VCaP (cell line): Measurements from ENCODE around the gene EML1.

Experiments used
- H3K27ac ChIP-seq: fragments of 450-650 bp; 2 replicates; pipeline ENCODE4 v1.5.1; 2017
- CTCF ChIP-seq: fragments of 450-650 bp; conservative IDR thresholded peaks from 2 replicates; pipeline ENCODE4 v1.5.1; 2017; ENCODE audit warnings: mild to moderate bottlenecking, moderate library complexity

Gene EML1

DNA sequence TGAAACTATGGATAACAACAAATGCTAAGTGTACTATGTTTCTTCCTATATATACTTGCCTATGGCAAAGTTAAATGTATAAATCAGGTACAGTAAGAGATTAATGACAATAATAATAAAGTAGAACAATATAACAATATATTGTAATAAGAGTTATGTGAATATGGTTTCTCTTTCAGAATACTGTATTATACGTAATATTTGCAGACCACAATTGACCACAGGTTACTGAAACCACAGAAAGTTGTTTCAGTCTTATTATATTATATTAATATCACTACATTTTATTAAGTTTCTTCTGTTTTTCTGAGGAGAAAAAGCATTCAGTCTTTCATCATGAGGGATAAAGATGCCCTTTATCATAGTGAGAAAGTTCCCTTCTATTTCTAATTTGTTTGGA lies 131.2 kb downstream of the EML1 start:
- H3K27ac ChIP-seq: no peak overlapping the region
- TF ChIP-seq CTCF: no peak

DNA sequence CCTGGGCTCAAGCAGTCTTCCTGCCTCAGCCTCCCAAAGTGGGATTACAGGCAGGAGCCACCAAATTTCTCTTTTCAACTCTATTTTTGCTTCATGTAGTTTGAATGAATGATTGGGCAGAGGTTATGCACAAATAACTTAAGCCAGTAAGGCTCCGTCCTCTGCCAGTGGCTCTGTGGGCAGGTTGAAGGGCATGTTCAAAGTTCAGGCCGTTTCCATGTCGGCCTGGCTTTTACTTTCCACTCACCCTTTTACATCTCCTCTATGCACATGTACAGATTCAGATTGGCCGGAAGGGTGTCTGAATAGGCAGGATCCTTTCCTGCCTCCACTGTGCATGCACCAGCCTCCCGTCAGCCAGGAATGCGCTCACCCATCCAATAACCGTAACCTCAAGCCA lies 132.3 kb downstream of the EML1 start:
- H3K27ac ChIP-seq: no peak overlapping the region
- TF ChIP-seq CTCF: no peak

DNA sequence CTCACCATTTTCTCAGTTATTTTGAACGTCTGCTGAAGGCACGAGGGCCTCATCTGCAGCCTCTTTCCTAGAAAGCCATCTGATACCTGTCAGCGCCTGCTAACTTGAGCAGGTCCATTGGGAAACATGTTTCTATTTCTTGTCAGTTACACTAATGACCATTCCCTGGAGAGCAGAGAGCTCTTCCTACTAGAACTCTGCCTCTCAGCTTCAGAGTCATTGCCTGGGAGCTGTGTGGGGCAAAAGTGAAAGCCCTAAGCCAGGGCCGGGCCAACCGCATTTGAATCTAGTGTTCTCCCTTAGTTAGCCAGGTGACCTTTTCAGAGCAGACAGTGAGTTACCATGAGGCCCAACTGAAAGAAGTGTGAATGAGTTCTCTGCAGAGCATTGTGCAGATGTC lies 135.8 kb downstream of the EML1 start:
- no peak for TF ChIP-seq CTCF
- H3K27ac ChIP-seq: no peak overlapping the region

DNA sequence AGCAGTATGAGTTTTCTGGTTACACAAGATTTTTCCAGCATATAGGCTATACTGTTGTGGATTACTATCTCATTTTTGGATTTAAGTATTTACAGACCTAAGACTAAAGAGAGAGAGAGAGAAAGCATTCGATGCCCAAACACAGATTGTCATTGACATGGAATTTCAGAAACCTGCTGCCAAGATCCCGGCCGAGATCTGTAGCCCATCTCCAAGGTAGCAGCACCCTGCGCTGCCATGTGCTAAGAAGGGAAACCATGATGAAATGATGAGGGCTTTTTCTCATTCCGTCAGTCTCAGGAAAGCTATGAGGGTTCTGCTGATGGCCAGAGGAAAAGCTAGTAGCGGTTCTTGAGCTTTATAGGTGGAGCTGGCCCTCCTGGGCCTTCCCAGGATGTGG lies 136.4 kb downstream of the EML1 start:
- H3K27ac ChIP-seq: no peak overlapping the region
- TF ChIP-seq CTCF: no peak

DNA sequence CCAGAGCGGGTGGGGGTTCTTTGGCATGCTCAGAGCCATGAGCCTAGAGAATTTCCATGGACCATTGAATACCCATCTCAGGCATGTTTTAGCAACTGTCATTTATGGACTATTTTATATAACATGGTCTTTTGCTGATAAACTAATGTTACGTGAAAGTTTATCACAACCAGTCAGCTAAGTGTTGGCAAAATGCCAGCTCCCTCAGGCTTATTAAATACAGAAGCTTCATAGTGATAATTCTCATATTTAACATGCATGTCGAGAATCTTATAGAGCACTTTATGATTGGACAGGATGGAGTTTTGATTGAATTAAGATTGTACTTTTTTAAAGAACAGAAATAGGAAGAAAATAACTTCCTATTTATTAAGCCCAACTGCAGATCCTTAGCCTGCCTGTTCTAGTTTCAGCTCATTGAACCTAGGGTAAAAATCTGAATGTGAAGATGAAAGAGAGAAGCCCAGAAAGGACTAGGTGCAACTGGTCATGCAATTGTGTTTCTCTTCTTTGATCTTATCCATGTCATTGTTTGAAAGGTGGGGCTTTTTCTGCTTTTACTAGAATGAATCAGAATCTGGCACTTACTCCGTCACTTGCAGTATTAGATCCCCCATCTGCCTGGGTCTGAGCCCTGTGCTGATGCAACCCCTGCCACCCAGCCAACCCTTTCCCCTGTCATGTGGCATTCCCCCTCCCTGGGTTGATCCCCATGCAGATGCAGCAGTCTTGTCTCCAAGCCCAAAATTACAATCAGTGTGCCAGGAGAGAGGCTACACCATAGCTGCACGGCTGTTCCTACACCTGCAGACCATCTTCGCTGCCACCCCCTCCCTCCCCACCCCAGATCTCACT lies 137.4 kb downstream of the EML1 start:
- no peak overlapping the region for H3K27ac ChIP-seq
- TF ChIP-seq CTCF: no peak

DNA sequence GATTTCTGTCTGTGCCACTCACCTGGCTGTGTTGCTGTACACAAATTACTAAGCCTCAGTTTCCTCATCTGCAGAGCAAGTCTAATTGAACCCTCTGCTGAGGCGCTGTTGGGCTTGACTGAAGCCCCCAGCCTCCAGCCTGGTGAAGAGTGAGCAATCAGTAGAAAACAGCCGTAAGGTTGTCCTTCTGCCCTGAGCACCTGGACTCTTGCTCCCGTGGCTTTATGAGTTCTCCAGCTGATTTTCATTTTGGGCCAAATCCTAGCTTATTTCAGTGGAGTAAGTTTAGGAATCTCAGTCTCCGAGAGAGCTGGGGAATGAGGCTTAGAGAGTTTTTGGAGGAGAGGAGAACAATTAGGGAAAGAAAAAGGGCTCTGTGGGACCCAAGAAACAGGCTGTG lies 138.1 kb downstream of the EML1 start:
- TF ChIP-seq CTCF: no peak

GRCh38 chr14:99936056-99936455 lies 142.8 kb downstream of the EML1 start:
- no peak for TF ChIP-seq CTCF
- no peak overlapping the region for H3K27ac ChIP-seq

More for the DNA sequence above, 138.1 kb downstream of the EML1 start:
- H3K27ac ChIP-seq: no peak overlapping the region
